ENCODE data around the gene RBBP5.

Gene RBBP5

GRCh38 chr1:205150651-205151428 is 29.1 kb upstream of the RBBP5 start:
- no peaks in the 10 kb centered on the region for H3K27me3 ChIP-seq (ENCODE audit: control insufficient read depth, insufficient read depth, low read length)
- H3K9ac ChIP-seq (ENCODE audit: low read length) = no peak overlapping the region
- H3K4me1 ChIP-seq (ENCODE audit: control insufficient read depth, low read depth, low read length) = no peaks in the 10 kb centered on the region
- H3K4me3 ChIP-seq (ENCODE audit: low read length) = no peak overlapping the region
- H3K27ac ChIP-seq (ENCODE audit: low read length) = no peak overlapping the region
- H3K36me3 ChIP-seq (ENCODE audit: control insufficient read depth, low read depth, low read length) = peaks cover 27% of the 10 kb centered on the region
- peaks cover 3% of the 10 kb centered on the region for H3K9me3 ChIP-seq (ENCODE audit: control insufficient read depth, low read depth, low read length)

GRCh38 chr1:205147191-205147835 is 25.5 kb upstream of the RBBP5 start:
- Histone ChIP-seq H3K9me3 (ENCODE audit: control insufficient read depth, low read depth, low read length) (no peaks in the 10 kb centered on the region), H3K4me1 (ENCODE audit: control insufficient read depth, low read depth, low read length) (no peaks in the 10 kb centered on the region), H3K36me3 (ENCODE audit: control insufficient read depth, low read depth, low read length) (peaks cover 21% of the 10 kb centered on the region), H3K27me3 (ENCODE audit: control insufficient read depth, insufficient read depth, low read length) (no peaks in the 10 kb centered on the region), H3K27ac (ENCODE audit: low read length) (no peak overlapping the region), H3K4me3 (ENCODE audit: low read length) (no peak overlapping the region), H3K9ac (ENCODE audit: low read length) (no peak overlapping the region)

- Histone ChIP-seq H3K9ac (ENCODE audit: low read length) (no peak overlapping the region), H3K36me3 (ENCODE audit: control insufficient read depth, low read depth, low read length) (peaks cover 13% of the 10 kb centered on the region), H3K4me1 (ENCODE audit: control insufficient read depth, low read depth, low read length) (no peaks in the 10 kb centered on the region), H3K27me3 (ENCODE audit: control insufficient read depth, insufficient read depth, low read length) (no peaks in the 10 kb centered on the region), H3K27ac (ENCODE audit: low read length) (no peak overlapping the region), H3K9me3 (ENCODE audit: control insufficient read depth, low read depth, low read length) (no peaks in the 10 kb centered on the region), H3K4me3 (ENCODE audit: low read length) (no peak overlapping the region)
These were observed 23.0 kb upstream of the RBBP5 start for GRCh38 chr1:205144751-205145150.

DNA sequence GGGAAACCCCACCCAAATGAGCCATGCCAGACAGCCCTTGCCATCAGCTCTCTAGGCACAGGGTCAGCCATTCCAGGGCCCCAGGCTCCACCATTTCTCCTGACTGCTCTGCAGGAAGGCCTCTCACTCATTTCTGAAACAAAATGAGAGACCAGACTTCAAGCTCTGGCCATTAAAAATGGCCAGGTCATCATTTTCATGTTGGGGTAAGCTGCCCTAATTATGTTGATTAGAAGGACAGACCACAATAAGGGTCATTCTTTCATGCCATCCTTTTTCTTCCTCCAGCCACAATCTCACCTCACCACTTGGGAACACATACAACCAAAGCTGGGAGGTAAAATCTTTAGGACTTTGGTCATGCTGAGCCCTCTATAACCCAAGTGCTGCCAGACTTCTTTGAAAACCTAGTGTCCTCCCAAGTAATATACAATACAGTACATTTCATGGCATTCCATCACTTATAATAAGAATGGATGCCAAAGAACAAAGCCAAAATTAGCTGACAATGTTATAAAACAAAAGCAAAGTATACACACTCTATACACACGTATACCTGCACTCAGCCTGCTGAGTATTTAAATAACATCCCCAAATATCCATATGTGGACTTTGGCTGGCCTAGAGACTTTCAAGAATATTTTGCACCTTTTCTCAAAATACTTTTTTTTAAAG is 22.4 kb upstream of the RBBP5 start:
- Histone ChIP-seq H3K36me3 (ENCODE audit: control insufficient read depth, low read depth, low read length) (peaks cover 13% of the 10 kb centered on the region), H3K27me3 (ENCODE audit: control insufficient read depth, insufficient read depth, low read length) (no peaks in the 10 kb centered on the region), H3K9ac (ENCODE audit: low read length) (no peak overlapping the region), H3K4me3 (ENCODE audit: low read length) (no peak overlapping the region), H3K9me3 (ENCODE audit: control insufficient read depth, low read depth, low read length) (no peaks in the 10 kb centered on the region), H3K27ac (ENCODE audit: low read length) (no peak overlapping the region), H3K4me1 (ENCODE audit: control insufficient read depth, low read depth, low read length) (no peaks in the 10 kb centered on the region)

DNA sequence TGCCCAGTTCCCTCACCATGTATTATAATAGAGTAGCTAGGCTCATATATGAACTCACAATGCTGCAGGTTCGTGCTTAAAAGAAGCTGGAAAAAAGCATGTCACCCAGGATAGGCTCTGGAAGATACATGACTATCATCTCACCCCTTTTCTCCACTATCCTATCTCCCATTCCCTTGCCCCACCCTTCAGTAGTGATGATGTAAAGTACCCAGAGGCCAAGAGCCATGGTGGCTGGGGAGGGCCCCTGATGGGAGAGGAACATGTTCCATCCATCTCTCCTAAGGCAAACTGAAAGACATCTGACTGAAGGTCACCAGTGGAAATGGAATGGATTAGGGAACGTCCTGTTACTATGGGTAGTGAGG is 20.3 kb upstream of the RBBP5 start:
- Histone ChIP-seq H3K27me3 (ENCODE audit: control insufficient read depth, insufficient read depth, low read length) (no peaks in the 10 kb centered on the region), H3K27ac (ENCODE audit: low read length) (no peak overlapping the region), H3K4me1 (ENCODE audit: control insufficient read depth, low read depth, low read length) (peaks cover 7% of the 10 kb centered on the region), H3K9ac (ENCODE audit: low read length) (no peak overlapping the region), H3K4me3 (ENCODE audit: low read length) (no peak overlapping the region), H3K9me3 (ENCODE audit: control insufficient read depth, low read depth, low read length) (no peaks in the 10 kb centered on the region), H3K36me3 (ENCODE audit: control insufficient read depth, low read depth, low read length) (peaks cover 2% of the 10 kb centered on the region)

- H3K27ac ChIP-seq (ENCODE audit: low read length) = no peak overlapping the region
- H3K4me3 ChIP-seq (ENCODE audit: low read length) = no peak overlapping the region
- H3K36me3 ChIP-seq (ENCODE audit: control insufficient read depth, low read depth, low read length) = no peaks in the 10 kb centered on the region
- no peak overlapping the region for H3K9ac ChIP-seq (ENCODE audit: low read length)
- no peaks in the 10 kb centered on the region for H3K9me3 ChIP-seq (ENCODE audit: control insufficient read depth, low read depth, low read length)
- H3K4me1 ChIP-seq (ENCODE audit: control insufficient read depth, low read depth, low read length) = peaks cover 7% of the 10 kb centered on the region
- H3K27me3 ChIP-seq (ENCODE audit: control insufficient read depth, insufficient read depth, low read length) = no peaks in the 10 kb centered on the region
These were observed 19.7 kb upstream of the RBBP5 start for GRCh38 chr1:205141236-205142101.

DNA sequence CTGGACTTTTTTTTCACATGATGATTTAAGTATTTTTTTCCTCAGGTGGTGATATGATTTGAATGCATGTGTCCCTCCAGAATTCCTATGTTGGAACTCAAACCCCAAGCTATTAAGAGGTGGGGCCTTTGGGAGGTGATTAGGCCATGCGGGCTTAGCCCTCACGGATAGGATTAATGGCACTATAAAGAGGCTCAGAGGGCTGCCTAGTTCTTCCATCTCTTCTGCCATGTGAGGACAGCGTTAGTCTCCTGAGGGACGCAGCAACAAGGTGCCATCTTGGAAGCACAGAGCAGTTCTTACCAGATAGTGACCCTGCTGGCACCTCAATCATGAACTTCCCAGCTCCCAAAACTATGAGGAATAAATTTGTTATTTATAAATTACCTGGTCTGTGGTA is 18.3 kb upstream of the RBBP5 start:
- H3K4me1 ChIP-seq (ENCODE audit: control insufficient read depth, low read depth, low read length) = peaks cover 7% of the 10 kb centered on the region
- H3K9ac ChIP-seq (ENCODE audit: low read length) = no peak overlapping the region
- H3K4me3 ChIP-seq (ENCODE audit: low read length) = no peak overlapping the region
- no peaks in the 10 kb centered on the region for H3K36me3 ChIP-seq (ENCODE audit: control insufficient read depth, low read depth, low read length)
- H3K27ac ChIP-seq (ENCODE audit: low read length) = no peak overlapping the region
- no peaks in the 10 kb centered on the region for H3K9me3 ChIP-seq (ENCODE audit: control insufficient read depth, low read depth, low read length)
- no peaks in the 10 kb centered on the region for H3K27me3 ChIP-seq (ENCODE audit: control insufficient read depth, insufficient read depth, low read length)

GRCh38 chr1:205137901-205138300 is 16.1 kb upstream of the RBBP5 start:
- Histone ChIP-seq H3K27me3 (ENCODE audit: control insufficient read depth, insufficient read depth, low read length) (no peaks in the 10 kb centered on the region), H3K36me3 (ENCODE audit: control insufficient read depth, low read depth, low read length) (no peaks in the 10 kb centered on the region), H3K9ac (ENCODE audit: low read length) (no peak overlapping the region), H3K4me1 (ENCODE audit: control insufficient read depth, low read depth, low read length) (peaks cover 7% of the 10 kb centered on the region), H3K27ac (ENCODE audit: low read length) (no peak overlapping the region), H3K4me3 (ENCODE audit: low read length) (no peak overlapping the region), H3K9me3 (ENCODE audit: control insufficient read depth, low read depth, low read length) (no peaks in the 10 kb centered on the region)

GRCh38 chr1:205133287-205133686 is 11.5 kb upstream of the RBBP5 start:
- Histone ChIP-seq H3K4me1 (ENCODE audit: control insufficient read depth, low read depth, low read length) (peaks cover 7% of the 10 kb centered on the region), H3K9me3 (ENCODE audit: control insufficient read depth, low read depth, low read length) (no peaks in the 10 kb centered on the region), H3K4me3 (ENCODE audit: low read length) (no peak overlapping the region), H3K27ac (ENCODE audit: low read length) (no peak overlapping the region), H3K27me3 (ENCODE audit: control insufficient read depth, insufficient read depth, low read length) (no peaks in the 10 kb centered on the region), H3K36me3 (ENCODE audit: control insufficient read depth, low read depth, low read length) (no peaks in the 10 kb centered on the region), H3K9ac (ENCODE audit: low read length) (no peak overlapping the region)

DNA sequence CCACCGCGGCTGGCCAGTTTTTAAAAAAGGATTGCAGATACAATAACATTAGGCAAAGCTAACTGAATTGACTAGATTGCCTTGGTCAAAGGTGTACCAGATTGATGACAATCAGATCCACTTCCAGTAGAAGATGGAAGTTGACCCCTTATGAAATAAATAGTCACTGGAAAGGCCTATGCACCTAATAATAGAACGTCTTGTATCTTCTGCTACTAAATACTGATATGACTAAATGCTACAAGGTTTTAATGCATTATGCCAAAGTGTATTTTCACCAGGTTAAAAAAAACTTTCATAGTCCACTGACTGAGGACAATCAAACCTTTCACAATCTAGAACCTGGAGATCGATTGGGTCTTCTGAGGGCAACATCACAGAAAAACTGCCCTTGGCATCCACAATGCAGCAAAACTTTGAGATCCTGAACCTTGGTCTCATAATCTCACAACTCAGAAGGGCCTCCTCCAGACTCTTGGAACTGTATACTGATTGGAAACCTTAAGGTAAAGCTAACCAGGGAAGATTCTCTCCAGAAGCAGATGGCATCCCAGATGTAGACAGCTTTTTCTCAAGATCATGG is 7.8 kb upstream of the RBBP5 start:
- Histone ChIP-seq H3K4me1 (ENCODE audit: control insufficient read depth, low read depth, low read length) (no peaks in the 10 kb centered on the region), H3K9me3 (ENCODE audit: control insufficient read depth, low read depth, low read length) (no peaks in the 10 kb centered on the region), H3K27me3 (ENCODE audit: control insufficient read depth, insufficient read depth, low read length) (no peaks in the 10 kb centered on the region), H3K9ac (ENCODE audit: low read length) (no peak overlapping the region), H3K36me3 (ENCODE audit: control insufficient read depth, low read depth, low read length) (no peaks in the 10 kb centered on the region), H3K27ac (ENCODE audit: low read length) (no peak overlapping the region), H3K4me3 (ENCODE audit: low read length) (no peak overlapping the region)

- Histone ChIP-seq H3K4me3 (ENCODE audit: low read length) (no peak overlapping the region), H3K27me3 (ENCODE audit: control insufficient read depth, insufficient read depth, low read length) (no peaks in the 10 kb centered on the region), H3K36me3 (ENCODE audit: control insufficient read depth, low read depth, low read length) (no peaks in the 10 kb centered on the region), H3K9me3 (ENCODE audit: control insufficient read depth, low read depth, low read length) (no peaks in the 10 kb centered on the region), H3K27ac (ENCODE audit: low read length) (no peak overlapping the region), H3K9ac (ENCODE audit: low read length) (no peak overlapping the region), H3K4me1 (ENCODE audit: control insufficient read depth, low read depth, low read length) (no peaks in the 10 kb centered on the region)
These were observed 6.3 kb upstream of the RBBP5 start for GRCh38 chr1:205128050-205128449.
